Measurements from ENCODE around the gene SPON1.

GRCh38 chr11:14096606-14097005 lies 134.1 kb downstream of the SPON1 start:
- TF ChIP-seq, protein P1, sequence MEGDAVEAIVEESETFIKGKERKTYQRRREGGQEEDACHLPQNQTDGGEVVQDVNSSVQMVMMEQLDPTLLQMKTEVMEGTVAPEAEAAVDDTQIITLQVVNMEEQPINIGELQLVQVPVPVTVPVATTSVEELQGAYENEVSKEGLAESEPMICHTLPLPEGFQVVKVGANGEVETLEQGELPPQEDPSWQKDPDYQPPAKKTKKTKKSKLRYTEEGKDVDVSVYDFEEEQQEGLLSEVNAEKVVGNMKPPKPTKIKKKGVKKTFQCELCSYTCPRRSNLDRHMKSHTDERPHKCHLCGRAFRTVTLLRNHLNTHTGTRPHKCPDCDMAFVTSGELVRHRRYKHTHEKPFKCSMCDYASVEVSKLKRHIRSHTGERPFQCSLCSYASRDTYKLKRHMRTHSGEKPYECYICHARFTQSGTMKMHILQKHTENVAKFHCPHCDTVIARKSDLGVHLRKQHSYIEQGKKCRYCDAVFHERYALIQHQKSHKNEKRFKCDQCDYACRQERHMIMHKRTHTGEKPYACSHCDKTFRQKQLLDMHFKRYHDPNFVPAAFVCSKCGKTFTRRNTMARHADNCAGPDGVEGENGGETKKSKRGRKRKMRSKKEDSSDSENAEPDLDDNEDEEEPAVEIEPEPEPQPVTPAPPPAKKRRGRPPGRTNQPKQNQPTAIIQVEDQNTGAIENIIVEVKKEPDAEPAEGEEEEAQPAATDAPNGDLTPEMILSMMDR (IDR thresholded peaks at IDR 0.05) = no peak
- TF ChIP-seq POLR2A (IDR thresholded peaks at IDR 0.05) = no peak
